GM12891 (cell line): ENCODE results near the gene MAPK1IP1L.

Experiments
- POLR2A ChIP-seq: IDR thresholded peaks from 2 replicates; pipeline ENCODE4 v1.6.1; 2011; ENCODE audit warnings: low read depth, low read length, control low read depth
- POLR2AphosphoS5 ChIP-seq: IDR thresholded peaks from 2 replicates; pipeline ENCODE4 v1.6.1; 2011; ENCODE audit warnings: low read depth, low read length, control low read depth
- TAF1 ChIP-seq: IDR thresholded peaks from 2 replicates; pipeline ENCODE4 v1.6.1; 2011; ENCODE audit warnings: low read depth, low read length, control low read depth

GRCh38 chr14:55098561-55098898 is 47.1 kb downstream of the MAPK1IP1L start:
- TF ChIP-seq POLR2A (no peak), POLR2AphosphoS5 (no peak), TAF1 (no peak)
